HG03439 (cell line): ENCODE results near the gene FNBP1.

Source experiments
- ATAC-seq: cut with Tn5 transposase; IDR thresholded peaks from one replicate; pipeline ENCODE4 v1.9.1; 2021; ENCODE audit warnings: mild to moderate bottlenecking, moderate library complexity; ENCODE audit not compliant: unreplicated experiment

FNBP1 gene

DNA sequence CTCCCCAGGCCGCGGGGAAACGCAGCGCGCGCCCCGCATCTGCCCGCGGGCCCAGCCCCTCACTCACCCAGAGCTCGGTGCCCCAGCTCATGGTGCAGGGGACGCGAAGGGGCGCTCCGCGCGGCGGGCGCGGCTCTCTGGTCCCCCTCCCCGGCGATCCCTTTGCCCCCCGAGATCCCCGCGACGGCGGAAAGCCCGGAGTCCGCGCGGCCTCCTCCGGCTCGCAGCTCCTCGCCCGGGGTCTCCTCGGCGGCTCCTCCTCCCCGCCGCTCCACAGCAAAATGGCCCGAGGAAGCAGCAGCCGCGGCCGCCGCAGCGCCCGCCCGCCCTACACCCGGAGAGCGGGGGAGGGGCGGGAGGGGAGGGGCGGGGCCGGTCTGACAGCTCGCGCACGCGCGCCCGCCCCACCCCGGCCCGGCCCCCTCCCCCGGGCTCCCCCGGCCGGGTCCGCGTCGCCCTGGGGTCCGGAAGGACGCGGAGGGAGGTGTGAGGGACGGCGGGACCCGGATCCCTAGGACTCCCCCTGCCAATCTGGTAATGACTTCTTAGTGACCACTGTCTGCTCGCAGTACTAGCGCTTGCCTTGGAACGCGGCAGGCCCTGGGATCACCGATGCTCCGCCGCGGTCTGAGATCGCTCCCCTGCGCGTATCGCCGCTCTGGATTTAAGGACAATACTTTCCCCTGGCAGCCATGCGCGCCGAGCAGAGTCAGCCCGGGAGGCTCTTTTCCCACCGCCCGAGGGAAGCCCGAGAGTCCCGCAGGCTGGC is at the start of gene FNBP1:
Gene FNBP1, minus strand, starts transcription at position 305 of the 769 bp plus-strand sequence. Its CDS starts 214 bp downstream, at position 91.
- ATAC-seq: peak; percentile 25

DNA sequence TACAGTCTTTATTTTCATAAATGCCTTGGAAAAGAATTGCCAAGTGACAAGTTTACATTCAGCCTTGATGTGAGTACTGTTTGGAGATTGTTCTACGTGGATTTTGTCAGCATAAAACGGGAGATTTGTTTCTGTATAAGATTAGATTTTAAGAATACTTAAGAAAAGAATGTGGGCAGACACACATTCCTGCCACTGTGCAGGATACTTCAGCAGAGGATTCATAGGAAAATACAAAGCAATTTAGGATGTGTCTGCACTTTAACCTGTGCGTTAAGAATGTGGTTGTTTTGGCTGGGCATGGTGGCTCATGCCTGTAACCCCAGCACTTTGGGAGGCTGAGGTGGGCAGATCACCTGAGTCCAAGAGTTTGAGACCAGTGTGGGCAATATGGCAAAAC is 47.9 kb upstream of the FNBP1 start:
- no peak for ATAC-seq

DNA sequence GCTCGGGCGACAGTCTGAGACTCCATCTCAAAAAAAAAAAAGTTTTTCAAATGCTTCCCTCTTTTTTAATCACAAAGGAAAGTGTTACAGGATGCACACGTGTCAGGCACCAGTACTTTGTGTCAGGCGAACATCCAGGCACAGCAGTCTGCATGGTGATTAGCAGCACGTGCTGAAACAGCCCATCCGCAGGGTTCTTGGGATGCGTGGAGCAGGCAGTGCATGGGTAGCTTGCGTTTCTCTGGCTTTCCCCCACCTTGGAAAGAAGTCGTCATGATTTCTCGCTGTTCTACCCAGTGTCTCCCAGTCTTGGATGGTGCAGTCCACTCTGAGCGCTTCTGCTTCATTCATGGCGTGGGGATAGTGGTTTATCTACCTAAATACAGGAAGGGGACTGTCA is 46.2 kb upstream of the FNBP1 start:
- ATAC-seq: no peak

DNA sequence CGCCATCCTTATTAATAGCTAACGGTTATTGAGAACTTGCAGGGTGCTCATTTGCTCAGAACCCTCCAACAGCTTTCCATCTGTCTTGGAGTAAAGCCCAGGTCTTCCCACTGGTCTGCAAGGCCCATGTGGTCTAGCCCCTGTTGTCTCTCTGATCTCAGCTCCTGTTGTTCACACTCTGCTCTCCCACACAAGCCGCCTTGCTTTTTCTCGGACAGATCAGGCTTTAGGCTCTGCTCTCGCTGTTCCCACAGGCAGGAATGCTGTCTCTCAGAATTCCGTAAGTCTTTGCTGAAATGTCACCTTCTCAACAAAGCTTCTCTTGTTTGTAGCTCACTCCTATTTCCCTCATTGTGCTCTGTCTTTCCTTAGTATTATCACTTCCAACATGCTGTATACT is 45.1 kb upstream of the FNBP1 start:
- ATAC-seq: no peak

- ATAC-seq: no peak
Measured at GRCh38 chr9:130084337-130084736, 41.3 kb upstream of the FNBP1 start.

DNA sequence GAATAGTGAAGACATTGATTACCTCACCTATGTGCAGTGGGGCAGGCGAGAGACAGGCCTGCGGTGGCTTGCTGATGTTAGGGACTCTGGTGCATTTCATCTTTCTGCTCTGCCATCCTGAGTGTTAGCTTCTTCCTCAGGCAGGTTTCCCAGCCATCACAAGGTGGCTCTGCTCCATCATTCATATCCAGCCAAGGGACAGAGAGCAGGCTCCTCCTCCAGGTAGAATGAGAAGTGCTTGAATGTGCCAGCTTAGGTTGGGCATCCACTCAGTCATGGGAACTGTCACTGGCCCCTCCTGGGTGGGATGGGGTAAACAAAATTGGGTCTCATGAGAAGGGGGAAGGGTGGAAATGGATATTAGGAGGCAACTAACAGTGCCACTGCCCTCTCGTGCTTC is 35.6 kb upstream of the FNBP1 start:
- no peak for ATAC-seq

GRCh38 chr9:130073373-130073772 is 30.4 kb upstream of the FNBP1 start:
- ATAC-seq: no peak

DNA sequence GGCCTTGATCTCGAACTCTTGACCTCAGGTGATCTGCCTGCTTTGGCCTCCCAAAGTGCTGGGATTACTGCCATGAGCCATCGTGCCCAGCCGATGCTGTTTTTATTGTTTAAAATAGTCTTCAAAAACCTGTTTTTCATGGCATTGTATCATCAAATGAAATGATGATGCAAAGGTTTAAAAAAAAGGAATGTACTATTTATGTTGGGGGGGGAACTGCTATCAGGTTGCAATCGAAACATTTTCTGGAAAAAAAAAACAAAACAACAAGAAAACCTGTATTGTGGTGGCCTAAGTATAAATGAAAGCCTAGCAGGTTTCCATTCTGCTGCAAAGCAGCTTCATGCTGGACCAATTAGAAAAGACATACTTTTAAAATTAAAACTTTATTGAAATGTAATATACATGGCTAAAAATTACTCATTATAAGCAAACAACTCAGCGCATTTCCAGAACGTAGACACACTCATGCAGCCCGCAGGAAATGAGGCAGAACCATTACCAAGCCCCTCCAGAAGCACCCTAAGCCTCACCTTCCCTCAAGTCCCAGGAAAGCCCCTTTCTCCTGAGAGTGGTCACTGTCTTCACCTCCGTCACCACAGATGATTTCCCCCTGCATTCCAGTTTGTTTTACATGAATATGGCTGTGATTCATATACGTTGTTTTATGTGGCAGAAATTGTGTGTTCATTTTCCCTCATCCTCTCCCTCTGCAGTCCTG is 29.7 kb upstream of the FNBP1 start:
- ATAC-seq: no peak

DNA sequence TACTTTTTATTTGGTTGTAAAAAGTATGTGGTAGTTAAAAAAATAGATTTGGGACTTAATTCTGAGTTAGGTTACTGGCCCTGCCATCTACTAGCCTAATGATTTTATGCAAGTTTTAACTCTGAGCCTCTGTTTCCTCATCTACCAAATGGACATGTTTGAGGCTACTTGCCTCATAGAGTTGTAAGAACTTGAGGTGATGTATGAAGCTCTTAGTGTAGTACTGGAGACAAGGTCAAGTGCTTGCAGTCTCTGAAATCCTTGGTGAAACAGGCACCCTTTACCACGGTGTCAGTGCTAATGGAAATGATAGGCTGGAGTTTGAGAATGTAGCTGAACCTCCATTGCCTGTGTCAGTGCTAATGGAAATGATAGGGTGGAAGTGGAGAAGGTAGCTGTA is 26.1 kb upstream of the FNBP1 start:
- no peak for ATAC-seq

- no peak for ATAC-seq
Measured at GRCh38 chr9:130064621-130065020, 21.6 kb upstream of the FNBP1 start.

- no peak for ATAC-seq
Measured at GRCh38 chr9:130062750-130063149, 19.8 kb upstream of the FNBP1 start.

DNA sequence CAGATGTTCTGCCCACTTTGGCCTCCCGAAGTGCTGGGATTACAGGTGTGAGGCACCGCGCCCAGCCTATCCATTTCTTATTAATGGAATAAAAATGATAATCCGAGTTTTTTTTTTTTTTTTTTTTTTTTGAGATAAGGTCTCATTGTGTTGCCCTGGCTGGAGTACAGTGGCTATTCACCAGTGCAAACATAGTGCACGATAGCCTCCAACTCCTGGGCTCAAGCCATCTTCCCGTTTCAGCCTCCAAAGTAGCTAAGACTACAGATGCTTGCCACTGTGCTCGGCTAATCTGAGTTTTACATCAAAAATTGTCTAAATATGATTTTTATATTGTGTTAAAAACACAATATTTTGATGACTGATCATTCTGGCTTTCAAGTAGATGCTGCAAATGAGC is 17.3 kb upstream of the FNBP1 start:
- ATAC-seq: no peak

- no peak for ATAC-seq
Measured at GRCh38 chr9:130058887-130059286, 15.9 kb upstream of the FNBP1 start.

DNA sequence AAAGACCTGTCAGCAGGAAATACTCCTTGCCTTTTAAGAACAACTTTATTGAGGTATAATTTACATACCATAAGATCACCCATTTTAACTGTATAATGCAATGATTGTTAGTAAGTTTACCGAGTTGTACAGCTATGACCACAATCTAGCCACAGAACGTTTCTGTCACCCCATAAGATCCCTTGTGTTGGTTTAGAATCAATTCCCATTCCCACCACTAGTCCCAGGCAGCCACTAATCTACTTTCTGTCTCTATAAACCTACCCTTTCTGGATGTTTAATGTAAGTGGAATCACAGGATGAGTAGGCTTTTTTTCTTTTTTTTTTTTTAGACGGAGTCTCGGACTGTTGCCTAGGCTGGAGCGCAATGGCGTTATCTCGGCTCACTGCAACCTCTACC is 15.2 kb upstream of the FNBP1 start:
- ATAC-seq: no peak

DNA sequence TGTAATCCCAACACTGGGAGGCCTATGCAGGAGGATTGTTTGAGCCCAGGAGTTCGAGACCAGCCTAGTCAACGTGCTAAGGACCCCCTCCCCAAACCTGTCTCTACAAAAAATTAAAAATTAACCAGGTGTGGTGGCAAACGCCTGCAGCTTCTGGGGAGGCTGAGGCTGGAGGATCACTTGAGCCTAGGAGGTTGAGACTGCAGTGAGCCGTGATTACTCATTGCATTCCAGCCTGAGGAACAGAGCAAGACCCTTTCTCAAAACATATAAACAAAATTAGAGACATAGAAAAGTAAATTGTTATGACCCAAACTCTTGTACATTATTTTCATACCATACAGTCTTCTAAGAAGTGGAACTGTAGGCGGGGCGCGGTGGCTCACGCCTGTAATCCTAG is 11.8 kb upstream of the FNBP1 start:
- no peak for ATAC-seq

DNA sequence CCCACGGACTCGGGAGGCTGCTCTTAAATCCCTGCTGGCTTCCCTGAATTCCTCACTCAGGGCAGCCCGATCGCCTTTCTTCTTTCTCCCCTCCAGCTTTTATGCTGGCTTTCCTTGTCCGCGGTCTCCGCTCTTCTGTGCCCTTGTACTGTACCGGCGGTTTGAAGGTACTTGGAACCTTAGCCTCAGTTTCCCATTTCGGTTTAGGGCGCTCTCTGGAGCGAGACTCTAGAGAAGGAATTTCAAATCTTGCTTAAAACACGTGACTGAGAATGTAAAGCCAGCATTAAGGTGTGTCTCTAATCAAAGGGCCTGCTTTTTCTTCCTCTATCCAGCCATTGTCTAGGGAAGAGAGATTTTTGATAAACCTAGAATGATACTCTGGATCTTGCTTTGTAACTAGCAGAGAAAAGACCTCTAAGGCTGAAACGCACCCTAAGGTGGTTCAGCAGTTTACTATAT is 11.4 kb upstream of the FNBP1 start:
- ATAC-seq: peak; percentile 1

DNA sequence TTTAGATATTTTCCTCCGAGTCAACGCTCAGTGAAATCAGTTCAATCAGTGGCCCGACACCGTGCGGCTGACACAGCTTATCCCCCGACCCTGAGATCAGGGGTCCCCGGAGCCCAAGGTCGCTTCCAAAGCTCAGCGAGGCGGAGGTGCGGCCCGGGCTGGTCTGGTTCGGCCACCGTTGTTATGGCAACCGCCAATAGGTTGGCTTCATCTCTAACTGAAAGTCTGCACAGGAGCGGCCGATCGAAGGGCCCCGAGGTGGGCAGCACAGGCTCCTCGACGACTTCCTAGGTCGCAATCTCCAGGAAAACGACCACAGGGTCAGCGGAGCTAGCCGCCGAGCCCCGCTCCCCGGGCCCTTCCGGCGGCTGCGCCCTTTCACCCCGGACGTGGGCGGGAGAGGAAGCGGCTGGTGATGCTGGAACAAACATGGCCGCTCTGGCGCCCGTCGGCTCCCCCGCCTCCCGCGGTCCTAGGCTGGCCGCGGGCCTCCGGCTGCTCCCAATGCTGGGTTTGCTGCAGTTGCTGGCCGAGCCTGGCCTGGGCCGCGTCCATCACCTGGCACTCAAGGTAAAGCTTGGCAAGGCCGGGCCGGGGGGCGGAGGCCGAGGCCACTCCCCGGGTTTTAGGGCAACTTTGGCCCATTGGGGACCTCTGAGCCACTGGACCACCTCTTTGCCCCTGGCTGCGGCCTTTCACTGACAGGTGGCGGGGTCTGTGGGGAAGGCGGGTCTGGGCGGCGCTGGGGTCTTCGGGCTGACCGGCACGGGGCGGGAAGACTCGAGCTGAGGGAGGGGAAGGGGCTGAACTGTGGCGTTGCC is 10.7 kb upstream of the FNBP1 start, which contains the start of gene GPR107:
Gene GPR107, plus strand, starts transcription at position 403 of the 821 bp plus-strand sequence. Its CDS starts 27 bp downstream, at position 430.
- ATAC-seq: peak; percentile 73

DNA sequence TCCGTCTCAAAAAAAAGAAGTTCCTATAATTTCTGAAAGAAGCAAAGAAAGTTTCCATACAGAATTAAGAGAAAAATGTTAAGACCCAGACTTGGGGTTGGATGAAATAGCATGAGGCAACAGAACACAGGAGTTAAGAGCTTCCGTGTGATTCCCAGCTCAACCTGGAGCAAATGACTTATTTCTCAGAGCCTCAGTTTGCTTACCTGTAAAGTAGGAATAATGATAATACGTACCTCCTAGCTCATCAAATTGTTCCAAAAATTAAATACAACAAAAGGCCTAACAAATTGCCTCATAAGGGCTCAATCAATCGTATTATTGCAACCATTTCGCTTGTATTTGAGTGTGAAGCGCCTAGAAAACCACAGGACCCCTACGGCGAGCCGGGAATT is 10.1 kb upstream of the FNBP1 start:
- no peak for ATAC-seq

DNA sequence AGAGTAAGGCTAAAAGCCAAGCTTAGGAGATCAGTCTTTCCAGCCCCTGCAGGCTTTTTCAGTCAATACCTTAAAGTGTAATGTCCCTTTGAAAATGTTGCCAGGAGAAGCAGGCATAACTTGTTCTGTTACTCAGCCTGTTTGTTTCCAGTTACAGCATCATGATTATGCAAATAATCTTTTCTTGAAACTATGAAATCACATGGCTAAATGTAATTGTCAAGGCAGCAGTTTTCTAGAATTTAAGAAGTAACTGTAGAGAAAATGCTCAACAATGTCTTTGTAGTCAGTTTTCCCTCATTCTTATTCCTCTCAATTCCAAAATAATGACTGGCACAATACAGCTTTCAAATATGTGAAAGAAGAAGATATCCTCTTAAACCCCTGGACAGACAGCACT is 8.9 kb upstream of the FNBP1 start:
- ATAC-seq: no peak

DNA sequence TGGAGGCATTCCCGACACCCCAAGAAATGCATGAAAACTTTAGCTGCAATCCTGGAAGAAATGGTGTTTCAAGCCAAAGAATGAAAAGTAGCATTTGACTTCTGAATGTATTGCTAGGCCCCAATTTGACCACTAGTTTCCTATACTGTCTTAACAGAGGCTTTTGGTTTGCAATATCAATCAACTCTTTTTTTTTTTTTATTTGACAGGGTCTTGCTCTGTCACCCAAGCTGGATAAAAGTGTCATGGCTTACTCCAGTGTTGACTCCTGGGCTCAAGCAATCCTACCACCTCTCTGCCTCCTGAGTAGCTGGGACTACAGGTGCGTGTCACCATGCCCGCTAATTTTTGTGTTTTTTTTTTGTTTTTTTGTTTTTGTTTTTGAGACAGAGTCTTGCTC is 7.5 kb upstream of the FNBP1 start:
- ATAC-seq: no peak

- no peak for ATAC-seq
Measured at GRCh38 chr9:130049431-130050210, 6.6 kb upstream of the FNBP1 start.
